ENCODE data around the gene OR11H6.
"Not testable (repeated sequence)": the region's sequence is repeated elsewhere in the genome, so short reads cannot be mapped to it uniquely, and the experiment has no call there.

OR11H6 gene, protein sequence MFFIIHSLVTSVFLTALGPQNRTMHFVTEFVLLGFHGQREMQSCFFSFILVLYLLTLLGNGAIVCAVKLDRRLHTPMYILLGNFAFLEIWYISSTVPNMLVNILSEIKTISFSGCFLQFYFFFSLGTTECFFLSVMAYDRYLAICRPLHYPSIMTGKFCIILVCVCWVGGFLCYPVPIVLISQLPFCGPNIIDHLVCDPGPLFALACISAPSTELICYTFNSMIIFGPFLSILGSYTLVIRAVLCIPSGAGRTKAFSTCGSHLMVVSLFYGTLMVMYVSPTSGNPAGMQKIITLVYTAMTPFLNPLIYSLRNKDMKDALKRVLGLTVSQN

DNA sequence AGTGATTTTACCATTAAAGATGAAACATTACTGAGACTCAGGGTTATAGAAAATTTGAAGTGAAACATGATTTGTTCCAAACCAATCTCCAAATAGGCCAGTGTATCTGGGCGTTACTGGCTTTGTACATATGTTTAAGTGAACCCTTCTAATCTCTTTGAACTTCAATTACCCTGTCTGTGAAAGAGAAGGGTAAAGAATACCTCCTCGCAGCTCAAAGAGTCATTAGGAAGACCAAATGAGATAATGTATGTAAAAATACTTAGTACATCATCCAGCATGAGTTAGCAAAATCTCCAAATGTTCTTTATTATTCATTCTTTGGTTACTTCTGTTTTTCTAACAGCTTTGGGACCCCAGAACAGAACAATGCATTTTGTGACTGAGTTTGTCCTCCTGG, at the start of gene OR11H6:
OR11H6 (plus strand) TSS at position 301 of the 400 bp plus-strand sequence; CDS start at position 301, 0 bp downstream.
- no peak for DNase-seq

- not testable (repeated sequence) for DNase-seq
These were observed 49.3 kb upstream of the OR11H6 start for GRCh38 chr14:20174205-20174604.

DNA sequence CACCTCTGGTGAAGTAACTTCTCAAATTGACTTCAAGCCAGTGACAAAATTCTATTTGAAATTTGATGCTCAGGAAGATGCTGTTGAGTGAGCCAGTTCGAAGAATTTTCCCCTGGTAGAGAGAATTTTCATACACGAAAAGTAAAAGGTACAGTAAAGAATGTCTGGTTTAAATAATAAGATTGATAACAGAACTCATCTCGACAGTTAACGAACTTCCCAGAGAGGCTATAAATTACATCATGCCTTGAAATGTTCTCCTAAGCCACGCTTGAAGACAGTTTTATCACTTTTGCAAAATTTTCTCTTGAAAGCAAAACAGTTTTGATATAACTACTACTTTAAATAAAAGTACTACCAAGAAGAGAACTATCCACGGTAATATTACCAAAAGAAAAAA, 47.2 kb upstream of the OR11H6 start:
- no peak for DNase-seq

- DNase-seq: no peak
These were observed 46.0 kb upstream of the OR11H6 start for GRCh38 chr14:20177433-20177974.

GRCh38 chr14:20179218-20179617, 44.3 kb upstream of the OR11H6 start:
- DNase-seq: no peak

DNA sequence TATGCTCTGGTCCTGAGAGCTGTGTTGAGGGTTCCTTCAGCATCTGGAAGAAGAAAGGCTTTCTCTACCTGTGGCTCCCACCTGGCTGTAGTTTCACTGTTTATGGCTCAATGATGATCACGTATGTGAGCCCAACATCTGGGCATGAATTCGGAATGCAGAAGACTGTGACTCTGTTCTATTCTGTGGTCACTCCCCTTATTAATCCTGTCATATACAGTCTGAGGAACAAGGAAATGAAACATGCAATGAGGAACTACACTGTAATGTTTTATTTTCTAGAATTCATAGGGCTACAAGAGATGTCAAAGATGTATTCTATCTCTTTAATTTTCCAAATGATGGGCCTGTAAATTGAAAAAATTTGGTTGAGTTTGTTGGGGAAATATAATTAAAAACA, 43.6 kb upstream of the OR11H6 start:
- DNase-seq: no peak

GRCh38 chr14:20180486-20180885, 43.0 kb upstream of the OR11H6 start:
- no peak for DNase-seq

DNA sequence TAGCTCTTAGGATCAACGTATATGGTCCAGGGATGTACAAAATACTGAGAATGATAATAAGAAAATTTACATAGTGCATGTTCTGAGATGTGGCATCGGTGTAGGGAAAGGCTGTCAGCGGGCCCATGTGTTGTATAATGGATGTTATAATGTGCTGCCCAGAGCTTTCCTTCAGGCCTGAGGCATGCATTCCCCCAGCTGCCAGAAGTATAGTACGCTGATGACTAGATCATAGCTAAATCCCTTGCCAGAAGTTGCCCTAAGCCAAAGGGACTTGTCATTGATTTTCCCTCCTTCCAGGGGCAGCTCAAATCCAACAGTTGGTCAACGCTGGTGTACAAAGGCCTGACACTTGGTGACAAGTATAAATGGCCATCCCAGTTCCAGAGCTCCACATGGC, 39.3 kb upstream of the OR11H6 start:
- no peak for DNase-seq

DNA sequence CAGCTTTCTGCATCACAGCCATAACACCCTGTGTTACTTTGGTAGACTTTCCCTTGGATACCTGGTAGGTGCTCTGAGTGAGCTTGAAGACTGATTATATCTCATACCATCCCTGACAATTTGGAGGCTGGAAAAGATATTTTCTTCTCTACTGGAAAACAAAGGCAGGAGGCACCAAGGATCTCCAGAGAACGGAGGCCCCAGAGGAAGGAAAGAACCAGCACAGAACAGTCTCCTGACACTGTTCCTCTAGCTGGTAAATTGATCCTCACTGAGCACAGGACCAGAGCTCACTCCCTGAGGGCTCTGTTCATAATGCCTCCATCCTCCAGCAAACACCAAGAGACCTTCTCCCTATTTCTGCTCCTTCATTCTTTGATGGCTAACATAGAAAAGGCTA, 32.9 kb upstream of the OR11H6 start, which contains the start of gene OR11G2:
OR11G2 (plus strand) TSS at position 301 of the 400 bp plus-strand sequence. CDS start 6,542 bp downstream, outside the sequence.
- DNase-seq: no peak

DNA sequence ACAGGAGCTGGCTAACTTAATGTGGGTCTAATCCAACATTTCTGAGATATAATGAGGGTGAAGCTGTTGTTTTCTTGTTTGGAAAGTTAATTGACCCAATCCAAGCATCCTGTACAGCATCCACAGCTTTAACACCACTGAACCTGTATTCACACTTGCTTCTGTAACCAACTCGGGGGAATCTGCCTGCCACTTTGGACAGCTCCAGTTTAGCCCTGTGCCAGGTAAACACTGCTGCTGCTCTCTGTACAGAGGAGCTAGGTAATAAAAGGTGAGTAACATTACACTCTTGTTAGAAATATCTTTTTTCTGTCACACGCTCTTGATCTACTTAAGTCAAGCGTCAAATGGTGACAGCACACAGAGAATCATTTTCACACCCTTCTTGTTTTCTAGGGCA, 32.1 kb upstream of the OR11H6 start:
- no peak for DNase-seq

GRCh38 chr14:20194101-20194500, 29.4 kb upstream of the OR11H6 start:
- DNase-seq: no peak

DNA sequence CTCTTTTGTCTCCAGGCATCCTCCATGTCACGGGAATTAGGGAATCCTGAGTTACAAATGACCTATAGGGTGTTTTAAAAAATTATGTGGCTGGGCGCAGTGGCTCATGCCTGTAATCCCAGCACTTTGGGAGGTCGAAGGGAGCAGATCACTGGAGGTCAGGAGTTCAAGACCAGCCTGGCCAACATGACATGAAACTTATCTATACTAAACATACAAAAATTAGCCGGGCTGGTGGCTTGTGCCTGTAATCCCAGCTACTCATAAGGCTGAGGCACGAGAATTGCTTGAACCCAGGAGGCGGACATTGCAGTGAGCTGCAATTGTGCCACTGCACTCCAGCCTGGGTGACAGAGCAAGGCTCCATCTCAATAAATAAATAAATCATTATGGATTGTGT, 28.3 kb upstream of the OR11H6 start:
- DNase-seq: not testable (repeated sequence)

- DNase-seq: peak in 1 of 6 experiments; percentile 0
These were observed 27.6 kb upstream of the OR11H6 start for GRCh38 chr14:20195911-20196310.

GRCh38 chr14:20197459-20197858, 26.1 kb upstream of the OR11H6 start:
- no peak for DNase-seq

- no peak for DNase-seq
These were observed 24.5 kb upstream of the OR11H6 start for GRCh38 chr14:20198991-20199390.

- no peak for DNase-seq
These were observed 18.8 kb upstream of the OR11H6 start for GRCh38 chr14:20204721-20205120.

- DNase-seq: no peak
These were observed 13.9 kb upstream of the OR11H6 start for GRCh38 chr14:20209595-20209994.

DNA sequence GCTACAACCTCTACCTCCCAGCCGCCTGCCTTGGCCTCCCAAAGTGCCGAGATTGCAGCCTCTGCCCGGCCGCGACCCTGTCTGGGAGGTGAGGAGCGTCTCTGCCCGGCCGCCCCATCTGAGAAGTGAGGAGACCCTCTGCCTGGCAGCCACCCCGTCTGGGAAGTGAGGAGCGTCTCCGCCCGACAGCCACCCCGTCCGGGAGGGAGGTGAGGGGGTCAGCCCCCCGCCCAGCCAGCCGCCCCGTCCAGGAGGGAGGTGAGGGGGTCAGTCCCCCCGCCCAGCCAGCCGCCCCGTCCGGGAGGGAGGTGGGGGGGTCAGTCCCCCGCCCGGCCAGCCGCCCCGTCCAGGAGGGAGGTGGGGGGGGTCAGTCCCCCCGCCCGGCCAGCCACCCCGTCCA, 11.1 kb upstream of the OR11H6 start:
- not testable (repeated sequence) for DNase-seq

DNA sequence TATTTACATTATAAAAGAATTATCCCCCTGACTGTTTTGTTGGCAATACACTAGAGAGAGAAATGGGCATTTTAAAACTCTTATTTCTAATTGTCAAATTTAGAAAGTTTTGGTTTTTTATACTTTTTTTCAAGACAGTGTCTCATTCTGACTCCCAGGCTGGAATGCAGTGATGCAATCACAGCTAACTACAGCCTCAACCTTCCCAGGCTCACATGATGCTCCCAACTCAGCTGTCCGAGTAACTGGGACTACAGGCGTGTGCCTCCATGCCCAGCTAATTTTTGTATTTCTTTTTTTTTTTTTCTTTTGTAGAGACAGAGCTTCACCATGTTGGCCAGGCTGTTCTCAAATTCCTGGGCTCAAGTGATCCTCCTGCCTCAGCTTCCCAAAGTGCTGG, 8.3 kb upstream of the OR11H6 start:
- DNase-seq: no peak

DNA sequence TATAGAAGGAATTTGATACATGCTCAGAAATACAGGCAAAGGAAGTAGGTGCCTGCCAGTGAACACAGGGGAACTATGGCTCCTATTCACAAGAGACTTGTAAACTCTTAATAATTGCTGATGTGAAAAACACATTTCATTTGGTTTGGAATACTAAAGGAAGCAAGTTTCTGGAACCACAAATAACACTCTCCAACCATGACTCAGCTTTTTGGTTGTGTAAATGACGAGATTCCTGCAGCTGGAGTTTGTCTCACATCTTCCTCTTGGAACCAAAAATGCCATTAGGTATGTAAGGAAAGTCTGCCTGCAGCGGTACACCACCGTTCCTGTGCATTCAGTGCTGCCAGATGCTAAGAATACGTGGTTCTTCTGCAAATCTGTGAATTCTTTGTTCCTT, 4.5 kb upstream of the OR11H6 start:
- no peak for DNase-seq

GRCh38 chr14:20228681-20229080, 5.2 kb downstream of the OR11H6 start, which contains the start of gene OR11H7:
OR11H7 (plus strand) TSS chr14:20228981.
- no peak for DNase-seq

GRCh38 chr14:20235415-20235814, 11.9 kb downstream of the OR11H6 start:
- DNase-seq: not testable (repeated sequence)

DNA sequence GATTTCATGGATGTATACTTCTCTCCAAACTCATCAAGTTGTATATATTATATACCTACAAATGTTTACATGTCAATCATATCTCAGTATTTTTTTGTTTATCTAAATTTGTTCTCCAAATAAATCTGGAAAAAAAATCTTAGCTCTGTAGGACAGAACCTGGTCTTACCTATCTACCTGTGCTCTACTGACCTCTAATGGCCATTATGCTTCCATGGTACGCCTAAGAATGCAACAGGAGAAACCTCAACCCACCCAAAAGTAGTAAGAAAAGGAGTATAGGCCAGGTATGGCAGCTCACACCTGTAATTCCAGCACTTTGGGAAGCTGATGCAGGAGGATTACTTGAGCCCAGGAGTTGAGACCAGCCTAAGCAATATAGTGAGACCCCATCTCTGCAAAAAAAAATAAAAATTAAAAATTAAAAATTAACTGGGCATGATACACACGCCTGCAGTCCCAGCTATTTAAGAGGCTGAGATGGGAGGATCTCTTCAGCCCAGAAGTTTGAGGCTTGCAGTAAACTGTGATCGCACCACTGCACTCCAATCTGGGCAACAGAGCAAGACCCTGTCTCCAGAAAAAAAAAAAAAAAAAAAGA, 24.2 kb downstream of the OR11H6 start:
- no peak for DNase-seq

GRCh38 chr14:20262642-20263128, 39.2 kb downstream of the OR11H6 start:
- DNase-seq: no peak

Data from stimulated activated naive CD4-positive, alpha-beta T cell (primary cell).